HPDE6-E6E7 (cell line): ENCODE data around the gene LRRC3.

ENCODE experiments used
- DNase-seq: peaks from one replicate; pipeline ENCODE4 v3.0.0; 2011; ENCODE audit warnings: missing footprints; ENCODE audit errors: extremely low spot score

LRRC3 gene

DNA sequence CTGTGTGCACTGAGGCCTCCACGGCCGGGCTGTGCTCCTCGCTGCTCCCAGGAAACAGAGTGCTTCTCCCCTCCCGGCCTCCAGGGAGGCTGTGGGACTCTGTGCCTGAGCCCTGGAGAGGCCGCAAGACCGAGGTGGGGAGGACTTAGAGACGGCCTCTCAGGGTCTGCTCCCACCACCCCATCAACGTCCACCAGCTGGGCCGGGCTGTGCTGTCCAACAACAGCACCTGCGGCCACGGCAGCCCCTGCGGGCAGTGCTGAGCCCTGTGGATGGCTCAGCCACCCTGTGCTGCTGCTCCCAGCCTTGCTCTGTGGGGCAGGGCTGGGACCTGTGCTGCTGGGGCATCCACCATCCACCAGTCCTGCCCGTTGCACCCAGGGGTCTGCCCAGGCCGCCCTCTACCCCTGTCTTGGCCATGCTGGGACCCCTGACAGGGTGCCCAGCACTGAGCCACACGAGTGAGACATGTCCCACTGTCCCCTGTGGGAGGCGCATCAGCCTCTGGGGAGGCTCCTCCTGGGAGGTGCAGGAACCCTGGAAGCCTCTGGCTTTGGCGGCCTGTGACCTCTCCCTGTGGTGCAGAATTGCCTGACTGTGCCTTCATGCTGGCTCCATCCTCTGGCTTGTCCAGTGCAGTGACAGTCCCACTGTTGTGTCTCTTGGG, 31.2 kb upstream of the LRRC3 start:
- no peak for DNase-seq

DNA sequence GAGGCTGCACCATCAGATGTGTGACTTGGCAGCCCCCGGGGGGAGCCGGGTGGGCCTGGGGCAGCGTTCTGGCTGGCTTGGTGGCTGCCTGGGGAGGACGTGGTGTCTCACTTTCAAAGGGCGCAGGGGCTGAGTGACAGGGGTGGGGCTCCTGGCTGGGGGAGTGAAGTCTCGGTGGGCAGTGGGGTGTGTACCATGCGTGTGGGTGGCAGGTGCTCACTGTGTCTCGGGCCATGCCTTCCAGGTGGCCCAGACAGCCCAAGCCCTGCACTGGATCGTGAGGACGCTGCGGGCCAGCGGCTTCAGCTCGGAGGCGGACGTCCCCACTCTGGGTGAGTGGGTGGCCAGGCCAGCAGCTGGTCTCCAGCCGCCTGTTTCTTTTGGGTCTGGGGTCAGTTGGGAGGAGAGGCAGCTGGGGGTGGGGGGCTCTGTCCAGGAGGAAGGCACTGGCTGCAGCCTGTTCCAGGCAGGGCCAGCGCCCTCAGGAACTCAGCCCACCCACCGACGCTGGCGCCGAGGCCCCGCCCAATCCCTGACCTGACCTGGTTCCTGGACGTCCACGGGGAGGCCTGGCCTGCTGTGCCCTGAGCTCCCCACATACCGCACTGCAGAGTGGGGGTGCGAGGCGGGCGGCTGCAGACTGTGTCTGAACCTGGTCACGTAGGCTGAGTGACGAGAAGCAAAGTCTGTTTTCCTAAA, 30.6 kb upstream of the LRRC3 start:
- no peak for DNase-seq

DNA sequence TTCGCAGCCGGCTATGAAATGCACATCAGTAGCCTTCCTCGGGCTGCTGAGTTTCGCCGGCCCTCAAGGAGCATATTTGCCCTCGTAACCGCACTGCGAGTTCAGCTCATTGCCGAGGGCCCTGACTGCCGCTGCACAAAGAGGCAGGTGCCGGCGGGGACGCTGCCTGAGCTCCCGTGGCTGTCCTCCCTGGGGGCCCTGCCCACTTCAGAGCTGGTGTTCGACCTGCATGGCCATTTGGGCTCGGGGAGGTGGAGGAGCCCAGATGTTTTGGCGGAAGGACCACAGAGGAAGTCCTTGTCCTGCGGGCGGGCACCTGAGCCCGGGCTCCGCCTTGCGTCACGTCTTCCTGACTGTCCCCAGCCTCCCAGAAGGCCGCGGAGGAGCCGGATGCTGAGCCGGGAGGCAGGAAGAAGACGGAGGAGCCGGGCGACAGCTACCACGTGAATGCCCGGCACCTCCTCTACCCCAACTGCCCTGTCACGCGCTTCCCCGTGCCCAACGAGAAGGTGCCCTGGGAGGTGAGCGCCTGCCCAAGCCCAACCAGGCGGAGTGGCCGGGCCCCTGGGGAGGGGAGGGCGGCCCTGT, 29.9 kb upstream of the LRRC3 start:
- DNase-seq, result no peak

DNA sequence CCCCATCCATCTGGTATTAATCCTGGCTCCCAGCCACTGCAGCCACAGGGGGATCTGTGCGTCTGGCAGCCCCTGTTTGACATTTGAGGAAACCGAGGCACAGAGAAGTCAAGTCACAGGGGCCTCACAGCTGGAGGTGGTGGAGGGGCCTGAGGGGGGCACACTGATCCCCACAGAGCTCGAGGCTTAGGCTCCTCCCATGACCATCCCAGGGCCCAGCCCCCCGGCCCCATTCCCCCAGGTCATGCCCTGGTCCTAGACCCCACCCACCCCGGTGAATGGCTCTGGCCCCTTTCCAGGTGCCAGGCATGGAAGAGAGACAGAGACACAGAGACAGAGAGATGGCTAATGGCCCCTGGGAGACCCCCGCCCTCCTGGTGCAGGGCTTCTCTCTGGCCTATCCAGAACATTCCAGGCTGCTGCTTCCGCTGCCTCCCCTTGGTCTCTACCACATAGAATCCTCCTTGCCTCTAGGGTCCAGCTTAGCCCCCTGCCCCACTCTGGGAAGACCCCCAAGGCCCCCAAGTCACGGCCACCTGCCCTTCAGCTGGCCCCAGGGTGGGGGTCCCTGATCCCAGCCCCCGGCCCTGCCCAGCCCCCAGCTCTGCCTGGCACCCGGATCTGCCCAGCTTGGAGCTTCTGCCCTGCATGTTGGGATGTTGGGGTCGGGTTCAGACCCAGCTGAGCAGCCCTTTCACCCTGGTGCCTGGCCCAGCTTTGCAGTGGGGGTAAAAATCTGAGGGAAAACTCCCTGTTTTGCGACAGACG, 29.2 kb upstream of the LRRC3 start:
- DNase-seq, result no peak

DNA sequence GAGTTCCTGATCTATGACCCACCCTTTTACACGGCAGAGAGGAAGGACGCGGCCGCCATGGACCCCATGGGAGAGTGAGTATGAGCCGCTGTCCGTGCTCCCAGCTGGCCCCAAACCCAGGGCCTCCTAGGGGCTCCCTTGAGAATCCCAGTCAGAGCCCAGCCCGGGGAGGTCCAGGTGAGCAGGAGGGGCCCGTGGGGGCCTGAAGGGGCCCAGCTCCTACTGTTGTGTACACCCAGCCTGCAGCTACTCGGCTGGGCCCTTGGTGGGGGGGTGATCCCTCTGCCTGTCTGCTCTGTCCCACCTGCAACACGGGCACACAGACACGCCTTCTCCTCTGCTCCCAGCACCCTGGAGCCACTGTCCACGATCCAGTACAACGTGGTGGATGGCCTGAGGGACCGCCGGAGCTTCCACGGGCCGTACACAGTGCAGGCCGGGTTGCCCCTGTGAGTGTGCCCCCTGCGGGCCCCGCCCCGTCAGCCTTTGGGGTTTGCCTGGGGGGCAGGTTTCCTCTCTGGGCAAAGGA, 28.6 kb upstream of the LRRC3 start:
- no peak for DNase-seq

DNA sequence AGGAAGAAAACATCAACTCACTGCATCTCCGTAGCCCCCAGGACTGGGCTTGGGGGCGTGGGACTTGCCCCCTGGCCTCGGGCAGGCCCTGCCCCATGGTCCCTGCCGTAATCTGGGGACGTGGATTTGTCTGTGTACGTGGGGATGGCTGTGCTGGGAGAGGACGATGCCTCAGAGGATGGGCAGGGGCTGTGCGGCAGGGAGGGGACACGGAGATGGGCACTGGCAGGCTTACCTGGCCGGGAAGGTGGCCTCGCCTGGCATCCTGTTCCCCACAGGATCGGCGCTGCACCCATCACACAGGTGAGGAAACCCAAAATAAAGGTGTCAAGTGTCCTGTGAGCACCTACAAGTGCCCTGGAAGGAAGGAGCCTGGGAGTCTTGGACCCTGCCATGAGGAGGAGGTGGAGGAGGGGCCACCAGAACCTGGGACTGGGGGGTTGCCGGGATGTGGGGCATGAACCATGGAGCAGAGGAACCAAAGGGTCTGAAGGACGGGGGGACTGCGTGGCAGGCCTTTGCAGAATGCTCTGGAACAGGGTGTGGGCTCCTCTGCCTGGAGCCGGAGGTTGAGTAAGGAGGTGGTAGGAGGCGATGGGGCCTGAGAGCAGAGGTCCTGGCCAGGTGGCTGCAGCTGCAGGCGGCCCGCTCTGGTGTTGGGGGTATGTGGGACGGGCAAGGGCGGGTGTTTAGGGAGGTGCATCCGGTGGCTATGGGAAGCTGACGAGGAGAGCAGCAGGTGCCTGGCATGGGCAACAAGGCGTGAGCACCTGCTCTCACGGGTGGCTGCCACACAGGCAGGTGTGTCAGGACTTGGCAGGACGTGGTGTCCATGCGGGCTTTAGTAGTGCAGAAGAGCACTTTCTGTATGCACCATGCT, 27.8 kb upstream of the LRRC3 start:
- DNase-seq, result no peak

DNA sequence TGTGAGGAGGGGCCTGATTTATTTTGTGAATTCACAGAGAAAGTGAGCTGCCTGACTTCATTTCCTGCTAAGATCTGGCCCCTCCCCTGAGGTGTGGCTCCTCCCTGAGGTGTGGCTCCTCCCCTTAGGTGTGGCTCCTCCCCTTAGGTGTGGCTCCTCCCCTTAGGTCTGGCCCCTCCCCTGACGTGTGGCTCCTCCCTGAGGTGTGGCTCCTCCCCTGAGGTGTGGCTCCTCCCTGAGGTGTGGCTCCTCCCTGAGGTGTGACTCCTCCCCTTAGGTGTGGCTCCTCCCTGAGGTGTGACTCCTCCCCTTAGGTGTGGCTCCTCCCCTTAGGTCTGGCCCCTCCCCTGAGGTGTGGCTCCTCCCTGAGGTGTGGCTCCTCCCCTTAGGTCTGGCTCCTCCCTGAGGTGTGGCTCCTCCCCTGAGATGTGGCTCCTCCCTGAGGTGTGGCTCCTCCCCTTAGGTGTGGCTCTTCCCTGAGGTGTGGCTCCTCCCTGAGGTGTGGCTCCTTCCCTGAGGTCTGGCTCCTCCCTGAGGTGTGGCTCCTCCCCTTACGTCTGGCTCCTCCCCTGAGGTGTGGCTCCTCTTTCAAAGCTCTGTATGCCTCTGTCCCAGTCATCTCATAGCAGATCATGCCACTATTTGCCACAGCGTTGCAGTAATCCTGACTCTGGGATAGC, 26.9 kb upstream of the LRRC3 start:
- no peak for DNase-seq

DNA sequence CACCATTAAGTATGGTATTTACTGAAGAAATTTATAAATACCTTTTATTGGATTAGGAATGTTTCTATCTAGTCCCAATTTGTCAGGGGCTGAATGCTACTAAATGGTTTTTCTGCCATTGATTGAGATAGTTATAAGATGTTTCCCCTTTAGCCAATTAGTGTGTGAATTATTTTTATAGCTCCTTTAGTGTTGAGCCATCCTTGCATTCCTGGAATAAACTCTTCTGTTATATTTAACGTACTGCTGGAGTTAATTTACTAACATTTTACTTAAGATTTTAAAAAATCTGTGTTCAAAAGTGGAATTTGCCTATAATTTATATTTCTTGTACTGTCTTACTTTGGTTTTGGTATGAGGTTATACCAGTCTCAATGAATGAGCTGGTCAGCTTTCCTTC, 25.4 kb upstream of the LRRC3 start:
- DNase-seq, result no peak

DNA sequence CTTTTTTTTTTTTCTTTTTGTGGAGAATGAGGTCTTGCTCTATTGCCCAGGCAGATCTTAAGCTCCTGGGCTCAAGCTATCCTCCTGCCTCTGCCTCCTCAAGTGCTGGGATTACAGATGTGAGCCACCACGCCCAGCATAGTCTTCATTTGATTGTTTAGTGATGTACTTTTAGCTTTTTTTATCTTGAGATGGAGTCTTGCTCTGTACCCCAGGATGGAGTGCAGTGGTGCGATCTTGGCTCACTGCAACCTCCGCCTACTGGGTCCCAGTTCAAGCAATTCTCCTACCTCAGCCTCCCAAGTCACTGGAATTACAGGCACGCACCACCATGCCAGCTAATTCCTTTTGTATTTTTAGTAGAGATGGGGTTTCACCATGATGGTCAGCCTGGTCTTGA, 24.0 kb upstream of the LRRC3 start:
- DNase-seq, result no peak

DNA sequence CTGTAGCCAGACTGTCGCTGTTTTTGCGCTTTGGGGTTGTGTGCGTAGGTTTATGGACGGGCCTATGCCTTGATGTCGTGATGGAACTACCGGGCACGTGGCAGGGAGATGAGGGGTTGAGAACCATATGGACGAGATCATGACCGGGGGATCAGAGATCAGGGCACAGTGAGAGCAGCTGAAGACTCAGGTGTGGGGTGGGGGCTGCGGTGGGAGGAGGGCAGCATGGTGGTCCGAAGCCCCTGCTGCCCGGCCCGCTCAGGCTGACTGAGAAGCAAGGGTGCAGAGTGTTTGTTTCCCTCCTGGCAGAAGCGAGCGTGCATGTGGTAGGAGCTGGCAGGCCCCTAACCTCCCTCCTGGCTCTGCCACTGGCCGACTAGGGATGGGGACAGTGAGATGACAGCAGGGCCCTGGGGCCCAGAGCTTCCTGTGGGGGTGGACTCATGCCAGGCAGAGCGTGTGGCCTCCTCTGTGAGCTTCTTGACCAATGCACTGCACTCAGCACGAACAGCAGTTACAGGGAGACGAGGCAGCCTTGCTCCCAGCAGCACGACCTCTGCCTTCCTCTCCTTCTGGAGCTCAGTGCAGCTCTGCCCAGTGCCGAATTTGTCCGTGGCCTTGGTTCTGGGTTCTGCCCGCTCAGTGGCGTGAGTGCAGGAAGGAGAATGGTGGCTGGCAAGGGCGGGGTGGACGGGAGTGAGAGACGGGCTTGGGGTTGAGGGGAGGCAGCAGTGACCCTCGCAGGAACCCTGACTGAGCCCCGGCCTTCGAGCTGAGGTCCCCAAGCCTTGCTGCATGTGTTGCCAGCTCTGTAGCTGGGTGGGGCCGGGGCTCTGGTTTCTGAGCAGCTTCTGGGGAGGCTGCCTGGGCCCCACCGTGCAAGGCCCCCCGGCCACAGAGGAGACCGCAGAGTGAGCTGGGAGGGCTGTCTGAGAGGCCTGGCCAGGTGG, 22.2 kb upstream of the LRRC3 start:
- no peak for DNase-seq

DNA sequence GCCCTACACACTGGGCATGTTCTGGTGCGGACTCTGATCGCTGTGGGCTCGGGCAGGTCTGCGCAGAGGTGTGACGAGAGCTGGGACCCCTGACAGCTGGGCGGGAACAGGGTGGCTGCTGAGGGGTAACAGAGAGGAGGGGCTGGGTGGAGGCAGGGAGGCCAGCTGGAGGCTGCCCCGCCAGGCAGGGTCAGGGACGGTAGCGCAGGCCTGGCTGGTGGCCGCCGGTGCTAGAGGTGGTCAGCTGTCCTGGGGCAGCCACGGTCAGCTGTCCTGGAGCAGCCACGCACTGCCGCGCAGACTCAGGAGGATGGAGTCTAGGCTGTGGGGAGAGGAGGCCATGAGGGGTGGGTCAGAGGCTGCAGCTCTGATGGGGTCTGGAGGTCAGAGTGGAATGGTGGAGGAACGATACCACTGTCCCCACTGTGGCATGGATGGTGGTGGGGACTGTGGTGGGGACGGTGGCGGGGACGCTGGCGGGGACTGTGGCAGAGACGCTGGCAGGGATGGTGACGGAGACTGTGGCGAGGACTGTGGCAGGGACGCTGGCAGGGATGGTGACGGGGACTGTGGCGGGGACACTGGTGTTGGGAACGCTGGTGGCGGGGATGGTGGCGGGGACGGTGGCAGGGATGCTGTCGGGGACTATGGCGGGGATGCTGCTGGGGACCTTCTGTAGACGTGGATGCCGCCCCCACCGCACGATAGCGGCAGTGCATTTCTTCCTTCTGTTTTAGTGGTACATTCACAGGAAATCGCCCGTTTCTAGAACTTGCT, 21.3 kb upstream of the LRRC3 start:
- no peak for DNase-seq

DNA sequence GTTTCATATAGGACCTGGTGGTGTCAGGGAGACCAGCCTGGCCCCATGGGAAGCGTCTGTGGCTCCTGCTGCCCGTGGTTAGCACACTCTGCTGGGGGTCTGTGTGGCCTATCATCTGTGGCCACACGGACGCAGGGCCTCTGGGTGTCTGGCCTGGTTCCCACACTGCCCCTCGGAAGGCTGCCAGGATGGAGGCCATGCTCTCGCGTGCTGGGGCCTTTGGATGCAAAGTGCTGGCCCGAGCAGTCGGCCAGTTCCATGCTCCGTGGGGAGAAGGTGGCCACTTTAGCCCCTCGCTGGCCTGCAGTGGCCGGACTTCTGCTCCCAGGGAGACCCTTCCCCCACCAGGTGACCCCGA, 20.8 kb upstream of the LRRC3 start:
- no peak for DNase-seq

DNA sequence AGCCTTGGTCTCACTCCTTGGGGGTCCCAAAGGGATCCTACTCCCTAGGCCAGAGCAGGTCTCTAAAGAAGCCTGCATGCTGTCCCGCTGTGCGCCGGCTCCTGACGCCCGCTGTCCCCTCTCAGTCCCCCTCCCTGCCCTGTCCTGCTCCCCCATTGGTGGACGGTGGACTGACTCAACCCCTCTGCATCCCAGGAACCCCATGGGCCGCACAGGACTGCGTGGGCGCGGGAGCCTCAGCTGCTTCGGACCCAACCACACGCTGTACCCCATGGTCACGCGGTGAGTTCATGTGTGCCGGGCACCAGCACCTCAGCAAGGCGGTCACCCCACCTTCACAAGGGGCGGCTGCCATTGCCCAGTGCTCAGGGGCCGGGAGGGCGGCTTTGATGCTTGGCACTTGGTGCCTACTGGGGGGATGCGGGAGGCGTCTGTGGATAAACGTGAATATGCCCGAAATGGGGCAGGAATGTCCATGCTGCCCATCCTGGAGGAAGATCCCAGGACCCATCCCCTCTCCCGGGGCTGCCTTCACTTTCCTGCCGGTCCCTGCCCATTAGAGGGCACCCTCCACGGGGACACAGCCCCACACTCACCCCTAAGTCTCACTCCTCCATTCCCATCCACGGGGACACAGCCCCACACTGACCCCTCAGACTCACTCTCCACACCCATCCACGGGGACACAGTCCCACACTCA, 20.2 kb upstream of the LRRC3 start:
- DNase-seq, result no peak

DNA sequence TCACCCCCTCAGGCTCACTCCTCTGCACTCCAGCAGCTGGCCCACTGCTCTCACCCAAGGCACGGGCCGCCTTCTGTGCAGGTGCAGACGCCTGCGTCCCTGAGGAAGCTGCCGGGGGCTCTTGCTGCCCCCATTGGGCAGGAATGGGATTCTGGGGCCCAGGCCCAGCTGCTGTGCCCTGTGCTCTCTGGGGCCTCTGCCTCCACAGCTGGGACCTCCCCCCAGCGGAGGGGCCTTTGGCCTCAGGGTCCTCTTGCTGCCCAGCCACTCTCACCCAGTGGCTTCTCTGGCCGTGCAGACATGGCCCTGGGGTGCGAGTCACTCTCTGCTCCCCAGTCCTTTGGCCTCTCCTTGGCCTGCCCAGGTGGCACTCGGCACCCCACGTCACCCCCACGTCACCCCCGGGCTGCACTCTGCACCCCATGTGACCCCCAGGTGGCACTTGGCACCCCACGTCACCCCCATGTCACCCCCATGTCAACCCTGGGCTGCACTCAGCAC, 19.1 kb upstream of the LRRC3 start:
- no peak for DNase-seq

DNA sequence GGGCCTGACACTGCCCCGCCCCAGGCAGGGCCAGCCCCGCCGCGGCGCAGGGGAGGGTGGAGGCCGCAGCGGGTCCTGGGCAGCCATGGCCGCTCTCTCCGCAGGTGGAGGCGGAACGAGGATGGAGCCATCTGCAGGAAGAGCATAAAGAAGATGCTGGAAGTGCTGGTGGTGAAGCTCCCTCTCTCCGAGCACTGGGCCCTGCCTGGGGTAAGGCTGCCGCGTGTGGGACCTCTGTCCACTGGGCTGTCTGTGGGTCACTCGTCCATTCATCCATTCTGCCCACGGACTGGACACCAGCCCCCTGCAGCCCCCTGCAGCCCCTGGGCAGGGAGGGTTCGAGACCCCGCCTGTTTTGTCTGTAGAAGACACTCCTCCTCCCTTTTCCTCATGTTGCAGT, 18.4 kb upstream of the LRRC3 start:
- no peak for DNase-seq

DNA sequence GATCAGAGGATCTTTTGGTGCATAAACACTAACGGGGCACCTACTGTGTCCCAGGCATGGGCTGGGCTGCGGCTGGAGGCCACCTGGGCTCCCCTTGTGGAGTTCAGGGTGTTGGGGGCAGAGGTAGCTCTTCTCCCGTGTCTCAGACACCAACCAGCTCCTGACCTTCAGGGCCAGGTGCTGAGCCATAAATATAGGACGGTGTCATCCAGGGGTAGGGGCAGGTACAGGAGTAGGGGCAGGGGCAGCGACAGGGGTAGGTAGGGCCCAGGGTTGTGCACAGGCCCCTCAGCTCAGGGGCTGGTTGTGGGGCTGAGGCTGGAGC, 18.0 kb upstream of the LRRC3 start:
- DNase-seq, result no peak

DNA sequence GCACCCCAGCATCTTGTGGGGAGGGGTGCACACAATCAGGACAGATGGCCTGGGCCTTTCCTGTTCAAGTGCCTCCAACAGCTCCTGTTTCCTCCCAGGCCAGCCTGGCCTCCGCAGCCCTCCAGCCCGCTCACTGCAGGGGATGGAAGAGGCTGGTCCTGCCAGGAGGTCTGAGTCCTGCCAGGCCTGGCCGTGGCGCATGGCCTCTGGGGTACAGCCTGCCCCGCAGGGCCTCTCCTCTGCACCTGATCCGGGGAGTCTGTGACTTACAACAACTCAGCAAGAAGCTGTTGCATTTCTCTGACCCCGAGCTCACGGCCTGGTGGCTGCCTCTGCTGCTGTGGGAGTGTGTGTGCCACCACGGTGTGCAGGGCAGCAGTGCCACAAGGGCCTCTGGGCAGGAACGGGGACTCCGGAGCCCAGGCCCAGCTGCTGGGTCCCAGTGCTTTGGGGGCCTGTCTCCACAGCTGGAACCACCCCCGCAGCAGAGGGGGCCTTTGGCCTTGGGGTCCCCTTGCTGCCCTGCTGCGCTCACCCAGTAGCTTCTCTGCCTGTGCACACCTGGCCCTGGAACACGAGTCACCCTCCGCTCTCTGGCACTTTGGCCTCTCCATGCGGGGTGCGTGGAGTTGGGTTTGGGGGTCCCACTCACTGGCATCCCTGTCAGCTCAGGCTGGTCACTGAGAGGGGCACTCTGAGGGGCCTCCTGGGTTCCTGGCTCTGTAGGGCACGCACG, 17.4 kb upstream of the LRRC3 start:
- no peak for DNase-seq
